Neural cell (in vitro differentiated cells): Measurements from ENCODE around the gene VAV2. TPM values are rescaled to one million over a fixed set of nuclear protein-coding genes. Genes with fewer than 3 reads are reported as not detected.

Experiments
- H2AFZ ChIP-seq: fragments of 200-600, 300-800 bp; sonication (generic), shearing (Covaris generic); 2 replicates; pipeline ENCODE4 v1.6.0; 2014; ENCODE audit warnings: low read depth, mild to moderate bottlenecking, antibody characterized with exemption, low read length, moderate library complexity
- H3F3A ChIP-seq: fragments of 200-600 bp; shearing (Covaris generic); 2 replicates; pipeline ENCODE4 v1.6.1; 2016; ENCODE audit warnings: mild to moderate bottlenecking, moderate library complexity, mixed read lengths, antibody characterized with exemption, low read length; ENCODE audit not compliant: insufficient read depth, poor library complexity, severe bottlenecking
- H3K27ac ChIP-seq: fragments of 200-600, 300-800 bp; sonication (generic), shearing (Covaris generic); 2 replicates; pipeline ENCODE4 v1.5.1; 2014; ENCODE audit warnings: mild to moderate bottlenecking, low read length, moderate library complexity
- H3K27me3 ChIP-seq: fragments of 300-800, 200-600 bp; sonication (generic), shearing (Covaris generic); 2 replicates; pipeline ENCODE4 v1.6.0; 2014; ENCODE audit warnings: mild to moderate bottlenecking, low read depth, low read length, moderate library complexity; ENCODE audit not compliant: insufficient read depth
- H3K36me3 ChIP-seq: fragments of 300-800, 200-600 bp; sonication (generic), shearing (Covaris generic); 2 replicates; pipeline ENCODE4 v1.5.1; 2014; ENCODE audit warnings: mild to moderate bottlenecking, antibody characterized with exemption, low read length, moderate library complexity; ENCODE audit not compliant: insufficient read depth
- H3K4me2 ChIP-seq: fragments of 300-800, 200-600 bp; sonication (generic), shearing (Covaris generic); 2 replicates; pipeline ENCODE4 v1.6.0; 2014; ENCODE audit warnings: mild to moderate bottlenecking, low read length
- H3K4me3 ChIP-seq: fragments of 300-800, 200-600 bp; sonication (generic), shearing (Covaris generic); 2 replicates; pipeline ENCODE4 v1.5.1; 2014; ENCODE audit warnings: mild to moderate bottlenecking, low read length, moderate library complexity
- H3K79me2 ChIP-seq: fragments of 200-600 bp; shearing (Covaris generic); replicated peaks from 2 replicates; pipeline ENCODE4 v1.6.0; 2014; ENCODE audit warnings: mild to moderate bottlenecking, low read length, moderate library complexity; ENCODE audit not compliant: insufficient read depth
- H3K9ac ChIP-seq: fragments of 300-800, 200-600 bp; sonication (generic), shearing (Covaris generic); 2 replicates; pipeline ENCODE4 v1.6.1; 2016; ENCODE audit warnings: mild to moderate bottlenecking, low read length, mixed read lengths
- H3K9me2 ChIP-seq: fragments of 200-600 bp; shearing (Covaris generic); 2 replicates; pipeline ENCODE4 v1.6.1; 2016; ENCODE audit warnings: mild to moderate bottlenecking, low read length, mixed read lengths; ENCODE audit not compliant: insufficient read depth
- H3K9me3 ChIP-seq: fragments of 200-600, 300-800 bp; sonication (generic), shearing (Covaris generic); 2 replicates; pipeline ENCODE4 v1.6.1; 2016; ENCODE audit warnings: mild to moderate bottlenecking, mixed run types, low read length, moderate library complexity, mixed read lengths
- H4K20me1 ChIP-seq: fragments of 200-600 bp; shearing (Covaris generic); 2 replicates; pipeline ENCODE4 v1.6.1; 2016; ENCODE audit warnings: mild to moderate bottlenecking, mixed run types; ENCODE audit not compliant: insufficient read depth
- EP300 ChIP-seq: fragments of 450-650 bp; conservative IDR thresholded peaks from 2 replicates; pipeline ENCODE4 v1.6.1; 2014; ENCODE audit warnings: antibody characterized with exemption, mild to moderate bottlenecking, moderate library complexity; ENCODE audit not compliant: poor library complexity, severe bottlenecking
- EZH2 ChIP-seq: fragments of 200-600, 300-800 bp; shearing (Covaris generic), sonication (generic); IDR thresholded peaks from 2 replicates; pipeline ENCODE4 v1.6.1; 2014; ENCODE audit warnings: antibody characterized with exemption, low read length, borderline replicate concordance, mild to moderate bottlenecking; ENCODE audit not compliant: insufficient read depth, poor library complexity, severe bottlenecking
- MXI1 ChIP-seq: fragments of 450-650 bp; conservative IDR thresholded peaks from 2 replicates; pipeline ENCODE4 v1.6.1; 2014; ENCODE audit warnings: antibody characterized with exemption, mild to moderate bottlenecking; ENCODE audit not compliant: poor library complexity, severe bottlenecking
- POLR2AphosphoS5 ChIP-seq: IDR thresholded peaks from 2 replicates; pipeline ENCODE4 v1.6.1; 2012
- RAD21 ChIP-seq: fragments of 450-650 bp; conservative IDR thresholded peaks from 2 replicates; pipeline ENCODE4 v1.6.1; 2014; ENCODE audit warnings: antibody characterized with exemption, mild to moderate bottlenecking, moderate library complexity
- SMC3 ChIP-seq: fragments of 450-650 bp; conservative IDR thresholded peaks from 2 replicates; pipeline ENCODE4 v1.6.1; 2014; ENCODE audit warnings: antibody characterized with exemption, mild to moderate bottlenecking, moderate library complexity; ENCODE audit not compliant: poor library complexity
- TAF1 ChIP-seq: IDR thresholded peaks from 2 replicates; pipeline ENCODE4 v1.6.1; 2012; ENCODE audit warnings: low read depth
- polyA plus RNA-seq: library from polyadenylated mRNA; depleted of rRNA; stranded (reverse); fragments of >200 nt; gene quantifications from 2 replicates; pipeline ENCODE4 v1.2.3, GENCODE V29; 2014
- TF ChIP-seq, protein P1 (sequence below): fragments of 450-650 bp; IDR thresholded peaks from 2 replicates; pipeline ENCODE4 v1.5.1; 2014; ENCODE audit warnings: antibody characterized with exemption, mild to moderate bottlenecking, moderate library complexity; ENCODE audit not compliant: poor library complexity, severe bottlenecking
- TF ChIP-seq, protein P2 (sequence below): IDR thresholded peaks from 2 replicates; pipeline ENCODE4 v1.6.1; 2012; ENCODE audit warnings: borderline replicate concordance

The VAV2 gene
- polyA plus RNA-seq, 1 donor from 2014 or later = 35.2 TPM

DNA sequence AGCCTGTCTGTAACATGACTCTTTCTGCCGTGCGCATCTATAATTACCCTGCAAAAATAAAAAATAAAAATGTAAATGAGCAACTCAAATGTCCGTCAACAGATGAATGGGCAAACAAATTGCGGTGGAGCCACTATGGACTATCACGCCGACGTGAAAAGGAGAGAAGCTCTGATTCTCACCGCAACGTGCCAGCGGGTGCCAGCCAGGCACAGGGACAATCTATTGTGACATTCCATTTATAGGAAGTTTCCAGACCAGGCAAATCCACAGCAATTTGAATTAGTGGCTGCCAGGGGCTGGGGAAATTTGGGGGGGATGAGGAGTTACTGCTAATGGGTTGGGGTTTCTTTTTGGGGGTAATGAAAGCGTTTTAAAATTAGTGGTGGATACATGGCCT lies 96.8 kb downstream of the VAV2 start:
- Histone ChIP-seq H3K9me3 (no peaks in the 10 kb centered on the region), H4K20me1 (no peaks in the 10 kb centered on the region), H3K36me3 (no peaks in the 10 kb centered on the region), H3K4me3 (no peak overlapping the region), H3K4me2 (no peak overlapping the region), H3K79me2 (no peaks in the 10 kb centered on the region), H3K27ac (no peak overlapping the region), H3F3A (no peaks in the 10 kb centered on the region), H3K27me3 (no peaks in the 10 kb centered on the region), H2AFZ (no peak overlapping the region), H3K9ac (no peak overlapping the region), H3K9me2 (no peaks in the 10 kb centered on the region)
- TF ChIP-seq, protein P1, sequence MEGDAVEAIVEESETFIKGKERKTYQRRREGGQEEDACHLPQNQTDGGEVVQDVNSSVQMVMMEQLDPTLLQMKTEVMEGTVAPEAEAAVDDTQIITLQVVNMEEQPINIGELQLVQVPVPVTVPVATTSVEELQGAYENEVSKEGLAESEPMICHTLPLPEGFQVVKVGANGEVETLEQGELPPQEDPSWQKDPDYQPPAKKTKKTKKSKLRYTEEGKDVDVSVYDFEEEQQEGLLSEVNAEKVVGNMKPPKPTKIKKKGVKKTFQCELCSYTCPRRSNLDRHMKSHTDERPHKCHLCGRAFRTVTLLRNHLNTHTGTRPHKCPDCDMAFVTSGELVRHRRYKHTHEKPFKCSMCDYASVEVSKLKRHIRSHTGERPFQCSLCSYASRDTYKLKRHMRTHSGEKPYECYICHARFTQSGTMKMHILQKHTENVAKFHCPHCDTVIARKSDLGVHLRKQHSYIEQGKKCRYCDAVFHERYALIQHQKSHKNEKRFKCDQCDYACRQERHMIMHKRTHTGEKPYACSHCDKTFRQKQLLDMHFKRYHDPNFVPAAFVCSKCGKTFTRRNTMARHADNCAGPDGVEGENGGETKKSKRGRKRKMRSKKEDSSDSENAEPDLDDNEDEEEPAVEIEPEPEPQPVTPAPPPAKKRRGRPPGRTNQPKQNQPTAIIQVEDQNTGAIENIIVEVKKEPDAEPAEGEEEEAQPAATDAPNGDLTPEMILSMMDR = no peak

DNA sequence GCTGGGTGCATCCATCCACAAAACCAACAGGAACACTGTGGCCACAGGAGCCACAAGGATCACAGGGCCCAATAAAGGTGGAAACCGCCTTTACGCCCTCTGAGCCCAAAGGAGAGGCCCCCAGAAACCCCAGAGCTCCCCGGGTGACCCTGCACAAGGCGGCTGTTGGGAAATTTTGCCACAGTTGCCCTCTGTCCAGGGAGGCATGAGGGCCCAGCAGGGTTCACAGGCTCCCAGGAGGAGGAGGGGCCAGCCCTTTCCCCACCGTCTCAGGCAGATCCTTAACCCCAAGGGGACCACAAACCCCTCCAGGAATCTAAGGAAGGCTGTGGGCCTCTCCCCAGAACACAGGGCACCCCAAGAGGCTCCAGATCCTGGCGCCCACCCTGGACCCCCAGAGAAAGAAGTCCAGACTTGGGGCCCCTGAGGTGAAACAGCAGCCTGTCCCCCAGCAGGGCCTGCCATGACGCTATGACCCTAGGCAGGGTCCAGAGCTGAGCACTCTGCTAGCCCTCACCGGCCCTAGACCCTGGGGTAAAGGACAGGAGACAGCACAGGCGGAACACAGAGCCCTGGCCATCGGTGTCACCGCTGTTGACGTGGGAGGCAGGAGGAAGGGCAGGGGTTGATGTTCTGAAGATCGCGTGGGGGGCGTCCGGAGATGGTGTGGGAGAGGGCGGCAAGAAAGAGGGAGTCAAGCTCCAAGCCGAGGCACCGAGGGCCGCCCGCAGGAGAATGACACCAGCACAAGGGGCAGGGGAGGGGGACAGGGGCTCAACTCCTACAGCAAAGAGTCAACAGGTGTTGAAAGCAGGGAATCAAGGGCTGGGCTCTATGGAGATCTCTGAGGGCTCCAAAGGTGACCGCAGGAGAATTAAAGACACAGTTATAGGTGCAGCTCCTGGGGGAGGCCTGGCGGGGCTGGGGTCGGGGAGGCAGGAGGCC lies 97.5 kb downstream of the VAV2 start:
- TF ChIP-seq EZH2 (no peak), SMC3 (no peak), RAD21 (no peak), TAF1 (no peak), EP300 (no peak), MXI1 (no peak), POLR2AphosphoS5 (no peak)
- TF ChIP-seq, protein P1 = no peak
- TF ChIP-seq, protein P2, sequence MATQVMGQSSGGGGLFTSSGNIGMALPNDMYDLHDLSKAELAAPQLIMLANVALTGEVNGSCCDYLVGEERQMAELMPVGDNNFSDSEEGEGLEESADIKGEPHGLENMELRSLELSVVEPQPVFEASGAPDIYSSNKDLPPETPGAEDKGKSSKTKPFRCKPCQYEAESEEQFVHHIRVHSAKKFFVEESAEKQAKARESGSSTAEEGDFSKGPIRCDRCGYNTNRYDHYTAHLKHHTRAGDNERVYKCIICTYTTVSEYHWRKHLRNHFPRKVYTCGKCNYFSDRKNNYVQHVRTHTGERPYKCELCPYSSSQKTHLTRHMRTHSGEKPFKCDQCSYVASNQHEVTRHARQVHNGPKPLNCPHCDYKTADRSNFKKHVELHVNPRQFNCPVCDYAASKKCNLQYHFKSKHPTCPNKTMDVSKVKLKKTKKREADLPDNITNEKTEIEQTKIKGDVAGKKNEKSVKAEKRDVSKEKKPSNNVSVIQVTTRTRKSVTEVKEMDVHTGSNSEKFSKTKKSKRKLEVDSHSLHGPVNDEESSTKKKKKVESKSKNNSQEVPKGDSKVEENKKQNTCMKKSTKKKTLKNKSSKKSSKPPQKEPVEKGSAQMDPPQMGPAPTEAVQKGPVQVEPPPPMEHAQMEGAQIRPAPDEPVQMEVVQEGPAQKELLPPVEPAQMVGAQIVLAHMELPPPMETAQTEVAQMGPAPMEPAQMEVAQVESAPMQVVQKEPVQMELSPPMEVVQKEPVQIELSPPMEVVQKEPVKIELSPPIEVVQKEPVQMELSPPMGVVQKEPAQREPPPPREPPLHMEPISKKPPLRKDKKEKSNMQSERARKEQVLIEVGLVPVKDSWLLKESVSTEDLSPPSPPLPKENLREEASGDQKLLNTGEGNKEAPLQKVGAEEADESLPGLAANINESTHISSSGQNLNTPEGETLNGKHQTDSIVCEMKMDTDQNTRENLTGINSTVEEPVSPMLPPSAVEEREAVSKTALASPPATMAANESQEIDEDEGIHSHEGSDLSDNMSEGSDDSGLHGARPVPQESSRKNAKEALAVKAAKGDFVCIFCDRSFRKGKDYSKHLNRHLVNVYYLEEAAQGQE = no peak
- Histone ChIP-seq H3K9ac (no peak overlapping the region), H3K27ac (no peak overlapping the region), H2AFZ (no peak overlapping the region), H4K20me1 (no peaks in the 10 kb centered on the region), H3K36me3 (no peaks in the 10 kb centered on the region), H3K27me3 (no peaks in the 10 kb centered on the region), H3K4me3 (no peak overlapping the region), H3K79me2 (no peaks in the 10 kb centered on the region), H3K4me2 (no peak overlapping the region), H3F3A (no peaks in the 10 kb centered on the region), H3K9me3 (no peaks in the 10 kb centered on the region), H3K9me2 (no peaks in the 10 kb centered on the region)
